Measurements from ENCODE around the gene POLK. TPM values are rescaled to one million over a fixed set of nuclear protein-coding genes. Genes with fewer than 3 reads are reported as not detected.
"Not testable (repeated sequence)": the region's sequence is repeated elsewhere in the genome, so short reads cannot be mapped to it uniquely, and the experiment has no call there.

The POLK gene
- total RNA-seq, 2 donors from 2014 or later: 18.8 to 33.5 TPM

- TF ChIP-seq POLR2A (IDR thresholded peaks at IDR 0.05): no peak
- no peak for TF ChIP-seq CTCF (IDR thresholded peaks at IDR 0.05)
- no peak for ATAC-seq
- intact Hi-C loops (cut with DNase I): no loop called here
- H3K4me3 ChIP-seq: no peak overlapping the region
- 88 to 95% methylated on average over 4 of the region's 4 CpGs for WGBS, 2 donors
- H3K27me3 ChIP-seq: no peaks in the 10 kb centered on the region
- no peak overlapping the region for H3K27ac ChIP-seq
- peaks cover 18% of the 10 kb centered on the region for H3K4me1 ChIP-seq
- DNase-seq: no peak
- H3K36me3 ChIP-seq (replicated peaks in 1 of 2; ENCODE audit: insufficient read depth in 1 of 2, low read depth in 2 of 2): no peaks in the 10 kb centered on the region
- no peaks in the 10 kb centered on the region for H3K9me3 ChIP-seq
Measured at GRCh38 chr5:75475364-75475763, 36.3 kb upstream of the POLK start.

DNA sequence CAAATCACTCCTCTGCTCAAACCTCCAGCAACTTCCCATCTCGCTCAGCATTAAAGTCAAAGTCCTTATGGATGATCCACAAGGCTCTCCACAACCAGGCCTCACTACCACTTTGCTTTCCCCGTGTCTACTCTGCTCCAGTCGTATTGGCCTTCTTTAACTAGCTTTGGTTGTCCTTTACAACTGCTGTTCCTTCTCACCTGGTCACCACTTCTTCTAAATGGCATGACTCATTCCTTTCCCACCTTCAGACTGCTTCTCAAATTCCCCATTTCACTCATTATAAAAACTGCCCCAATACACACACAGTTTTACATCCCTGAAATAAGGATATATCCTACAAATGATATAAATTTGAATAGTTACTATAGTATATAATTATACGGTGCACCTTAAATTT lies 30.7 kb upstream of the POLK start:
- Histone ChIP-seq H3K27me3 (no peaks in the 10 kb centered on the region), H3K4me3 (no peak overlapping the region), H3K27ac (no peak overlapping the region), H3K9me3 (no peaks in the 10 kb centered on the region), H3K36me3 (replicated peaks in 1 of 2; ENCODE audit: insufficient read depth in 1 of 2, low read depth in 2 of 2) (no peaks in the 10 kb centered on the region), H3K4me1 (no peaks in the 10 kb centered on the region)
- DNase-seq (no peak), ATAC-seq (no peak)
- TF ChIP-seq POLR2A (IDR thresholded peaks at IDR 0.05) (no peak), CTCF (IDR thresholded peaks at IDR 0.05) (no peak)
- WGBS, 2 donors: 93 to 97% methylated on average over 4 of the region's 4 CpGs
- intact Hi-C loops (cut with DNase I): no loop called here

GRCh38 chr5:75482482-75482881 lies 29.2 kb upstream of the POLK start:
- ATAC-seq (no peak), DNase-seq (no peak)
- no peaks in the 10 kb centered on the region for H3K9me3 ChIP-seq
- H3K36me3 ChIP-seq (replicated peaks in 1 of 2; ENCODE audit: insufficient read depth in 1 of 2, low read depth in 2 of 2): no peaks in the 10 kb centered on the region
- no peak for TF ChIP-seq CTCF (IDR thresholded peaks at IDR 0.05)
- TF ChIP-seq POLR2A (IDR thresholded peaks at IDR 0.05): no peak
- WGBS, 2 donors: 93 to 96% methylated on average over 3 of the region's 3 CpGs
- no peak overlapping the region for H3K27ac ChIP-seq
- no peaks in the 10 kb centered on the region for H3K4me1 ChIP-seq
- H3K27me3 ChIP-seq: no peaks in the 10 kb centered on the region
- intact Hi-C loops (cut with DNase I): no loop called here
- no peak overlapping the region for H3K4me3 ChIP-seq

DNA sequence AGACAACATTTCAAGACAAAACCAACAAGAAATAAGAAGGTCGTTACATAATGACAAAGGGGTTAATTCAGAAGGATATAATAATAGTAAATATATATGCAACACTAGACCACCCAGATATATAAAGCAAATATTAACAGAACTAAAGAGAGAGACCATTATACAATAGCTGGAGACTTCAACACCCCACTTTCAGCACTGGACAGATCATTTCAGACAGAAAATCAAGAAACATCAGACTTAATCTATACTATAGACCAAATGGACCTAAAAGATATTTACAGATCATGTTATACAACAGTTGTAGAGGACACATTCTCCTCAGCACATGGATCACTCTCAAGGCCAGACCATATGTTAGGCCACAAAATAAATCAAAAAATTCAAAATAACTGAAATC lies 27.1 kb upstream of the POLK start:
- whole genome bisulfite sequencing, 2 donors: 89 to 95% methylated on average over 1 of the region's 1 CpG
- H3K4me1 ChIP-seq: no peaks in the 10 kb centered on the region
- ATAC-seq (no peak), DNase-seq (no peak)
- H3K9me3 ChIP-seq: no peaks in the 10 kb centered on the region
- no peaks in the 10 kb centered on the region for H3K36me3 ChIP-seq (replicated peaks in 1 of 2; ENCODE audit: insufficient read depth in 1 of 2, low read depth in 2 of 2)
- no peaks in the 10 kb centered on the region for H3K27me3 ChIP-seq
- no peak overlapping the region for H3K27ac ChIP-seq
- no peak for TF ChIP-seq POLR2A (IDR thresholded peaks at IDR 0.05)
- no peak for TF ChIP-seq CTCF (IDR thresholded peaks at IDR 0.05)
- intact Hi-C loops (cut with DNase I): no loop called here
- no peak overlapping the region for H3K4me3 ChIP-seq

DNA sequence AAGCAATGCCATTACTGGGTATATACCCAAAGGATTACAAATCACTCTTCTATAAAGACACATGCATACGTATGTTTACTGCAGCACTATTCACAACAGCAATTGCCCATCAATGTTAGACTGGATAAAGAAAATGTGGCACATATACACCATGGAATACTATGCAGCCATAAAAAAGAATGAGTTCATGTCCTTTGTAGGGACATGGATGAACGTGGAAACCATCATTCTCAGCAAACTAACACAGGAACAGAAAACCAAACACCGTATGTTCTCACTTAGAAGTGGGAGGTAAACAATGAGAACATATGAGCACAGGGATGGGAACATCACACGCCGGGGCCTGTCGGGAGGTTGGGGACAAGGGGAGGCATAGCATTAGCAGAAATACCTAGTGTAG lies 21.8 kb upstream of the POLK start:
- intact Hi-C loops (cut with DNase I); H3K9me3 ChIP-seq; H3K4me1 ChIP-seq; H3K27me3 ChIP-seq; H3K4me3 ChIP-seq; DNase-seq; H3K36me3 ChIP-seq (replicated peaks in 1 of 2; ENCODE audit: insufficient read depth in 1 of 2, low read depth in 2 of 2); ATAC-seq; H3K27ac ChIP-seq: not testable (repeated sequence)
- WGBS, 2 donors: 95 to 97% methylated on average over 6 of the region's 6 CpGs

Data from body of pancreas (tissue), 4 donors.